ENCODE measurements around the gene ABHD5.

- TF ChIP-seq ZNF207 (IDR thresholded peaks at IDR 0.05; ENCODE audit: borderline replicate concordance) (no peak), YY1 (IDR thresholded peaks at IDR 0.05; ENCODE audit: low read depth, low read length) (no peak), POLR2A (IDR thresholded peaks at IDR 0.05; ENCODE audit: low read depth, low read length) (no peak), FOXK2 (IDR thresholded peaks at IDR 0.05) (no peak), SPI1 (IDR thresholded peaks at IDR 0.05; ENCODE audit: borderline replicate concordance, insufficient read depth, low read depth, low read length) (no peak), BMI1 (IDR thresholded peaks at IDR 0.05; ENCODE audit: borderline replicate concordance) (no peak), POLR2AphosphoS5 (IDR thresholded peaks at IDR 0.05; ENCODE audit: low read length) (no peak), EP300 (IDR thresholded peaks at IDR 0.05; ENCODE audit: borderline replicate concordance in 1 of 2, control insufficient read depth in 1 of 2, low read depth in 2 of 2, low read length in 2 of 2) (no peak), RAD51 (IDR thresholded peaks at IDR 0.05) (no peak)
- TF ChIP-seq, protein P1, sequence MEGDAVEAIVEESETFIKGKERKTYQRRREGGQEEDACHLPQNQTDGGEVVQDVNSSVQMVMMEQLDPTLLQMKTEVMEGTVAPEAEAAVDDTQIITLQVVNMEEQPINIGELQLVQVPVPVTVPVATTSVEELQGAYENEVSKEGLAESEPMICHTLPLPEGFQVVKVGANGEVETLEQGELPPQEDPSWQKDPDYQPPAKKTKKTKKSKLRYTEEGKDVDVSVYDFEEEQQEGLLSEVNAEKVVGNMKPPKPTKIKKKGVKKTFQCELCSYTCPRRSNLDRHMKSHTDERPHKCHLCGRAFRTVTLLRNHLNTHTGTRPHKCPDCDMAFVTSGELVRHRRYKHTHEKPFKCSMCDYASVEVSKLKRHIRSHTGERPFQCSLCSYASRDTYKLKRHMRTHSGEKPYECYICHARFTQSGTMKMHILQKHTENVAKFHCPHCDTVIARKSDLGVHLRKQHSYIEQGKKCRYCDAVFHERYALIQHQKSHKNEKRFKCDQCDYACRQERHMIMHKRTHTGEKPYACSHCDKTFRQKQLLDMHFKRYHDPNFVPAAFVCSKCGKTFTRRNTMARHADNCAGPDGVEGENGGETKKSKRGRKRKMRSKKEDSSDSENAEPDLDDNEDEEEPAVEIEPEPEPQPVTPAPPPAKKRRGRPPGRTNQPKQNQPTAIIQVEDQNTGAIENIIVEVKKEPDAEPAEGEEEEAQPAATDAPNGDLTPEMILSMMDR (IDR thresholded peaks at IDR 0.05 in 2 of 3, conservative IDR thresholded peaks at IDR 0.05 in 1 of 3; ENCODE audit: control insufficient read depth in 2 of 3, extremely low read depth in 1 of 3, insufficient read depth in 1 of 3, low read depth in 3 of 3, low read length in 3 of 3), result no peak
Observed at GRCh38 chr3:43728947-43729346, 38.2 kb downstream of the ABHD5 start.

Data from GM12878 (cell line).